ENCODE data around the gene NMNAT1.

- TF ChIP-seq EGR1 (IDR thresholded peaks at IDR 0.05) (no peak), EP300 (IDR thresholded peaks at IDR 0.05; ENCODE audit: borderline replicate concordance) (no peak), MAX (IDR thresholded peaks at IDR 0.05) (no peak), YY1 (IDR thresholded peaks at IDR 0.05; ENCODE audit: low read depth) (no peak), CREB1 (IDR thresholded peaks at IDR 0.05; ENCODE audit: low read depth) (no peak), TAF1 (IDR thresholded peaks at IDR 0.05; ENCODE audit: low read depth) (no peak), FOXM1 (IDR thresholded peaks at IDR 0.05; ENCODE audit: borderline replicate concordance, low read depth) (no peak), REST (IDR thresholded peaks at IDR 0.05; ENCODE audit: low read depth) (no peak), RAD21 (IDR thresholded peaks at IDR 0.05; ENCODE audit: low read depth) (no peak), TCF12 (IDR thresholded peaks at IDR 0.05; ENCODE audit: low read depth) (no peak)
Measured at GRCh38 chr1:9993561-9994075, 50.3 kb downstream of the NMNAT1 start.
